Uterus (tissue), 2 donors: ENCODE measurements around the gene OSCP1.

Experiments used
- POLR2A ChIP-seq, 2 donors: fragments of 450-650 bp; IDR thresholded peaks; one replicate each; pipeline ENCODE4 v1.6.1; 2016; ENCODE audit warnings: antibody characterized with exemption in 2 of 2, mild to moderate bottlenecking in 1 of 2, moderate library complexity in 1 of 2
- TF ChIP-seq, protein P1 (sequence below), 4 experiments: fragments of 200-600 bp in 2 of 4; fragments of 450-650 bp in 2 of 4; sonication (generic) in 2 of 4; IDR thresholded peaks; one replicate each; pipeline ENCODE4 v1.5.1; 2016 to 2019; ENCODE audit warnings: antibody characterized with exemption in 4 of 4, mild to moderate bottlenecking in 2 of 4, moderate library complexity in 1 of 4

DNA sequence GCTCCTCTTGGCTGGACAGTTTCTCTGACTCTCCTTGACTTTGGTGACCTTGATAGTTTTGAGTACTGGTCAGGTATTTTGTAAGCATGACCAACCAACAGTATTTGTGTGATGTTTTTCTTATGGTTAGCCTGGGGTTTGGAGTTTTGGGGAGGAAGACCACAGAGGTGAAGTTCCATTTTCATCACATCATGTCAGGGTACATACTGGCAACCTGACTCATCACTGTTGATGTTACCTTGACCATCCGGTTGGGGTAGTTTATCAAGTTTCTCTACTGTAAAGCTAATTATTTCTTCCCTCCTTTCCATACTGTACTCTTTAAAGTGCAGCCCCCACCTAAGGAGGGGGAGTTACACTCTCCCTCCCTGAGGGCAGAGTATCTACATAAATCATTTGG, 13.4 kb downstream of the OSCP1 start:
- TF ChIP-seq, protein P1, sequence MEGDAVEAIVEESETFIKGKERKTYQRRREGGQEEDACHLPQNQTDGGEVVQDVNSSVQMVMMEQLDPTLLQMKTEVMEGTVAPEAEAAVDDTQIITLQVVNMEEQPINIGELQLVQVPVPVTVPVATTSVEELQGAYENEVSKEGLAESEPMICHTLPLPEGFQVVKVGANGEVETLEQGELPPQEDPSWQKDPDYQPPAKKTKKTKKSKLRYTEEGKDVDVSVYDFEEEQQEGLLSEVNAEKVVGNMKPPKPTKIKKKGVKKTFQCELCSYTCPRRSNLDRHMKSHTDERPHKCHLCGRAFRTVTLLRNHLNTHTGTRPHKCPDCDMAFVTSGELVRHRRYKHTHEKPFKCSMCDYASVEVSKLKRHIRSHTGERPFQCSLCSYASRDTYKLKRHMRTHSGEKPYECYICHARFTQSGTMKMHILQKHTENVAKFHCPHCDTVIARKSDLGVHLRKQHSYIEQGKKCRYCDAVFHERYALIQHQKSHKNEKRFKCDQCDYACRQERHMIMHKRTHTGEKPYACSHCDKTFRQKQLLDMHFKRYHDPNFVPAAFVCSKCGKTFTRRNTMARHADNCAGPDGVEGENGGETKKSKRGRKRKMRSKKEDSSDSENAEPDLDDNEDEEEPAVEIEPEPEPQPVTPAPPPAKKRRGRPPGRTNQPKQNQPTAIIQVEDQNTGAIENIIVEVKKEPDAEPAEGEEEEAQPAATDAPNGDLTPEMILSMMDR (IDR thresholded peaks at IDR 0.05) = no peak
- TF ChIP-seq POLR2A (IDR thresholded peaks at IDR 0.05) = no peak
